Measurements from ENCODE around the gene KCNJ1.

- TF ChIP-seq CTCF (conservative IDR thresholded peaks at IDR 0.05; ENCODE audit: low read depth in 2 of 2) (no peak), EZH2phosphoT487 (IDR thresholded peaks at IDR 0.05; ENCODE audit: unreplicated experiment) (no peak), POLR2AphosphoS5 (IDR thresholded peaks at IDR 0.05; ENCODE audit: low read depth) (no peak), EZH2 (IDR thresholded peaks at IDR 0.05; ENCODE audit: low read depth, unreplicated experiment) (no peak), REST (IDR thresholded peaks at IDR 0.05; ENCODE audit: unreplicated experiment) (no peak)
Measured at GRCh38 chr11:128860571-128861361, 6.3 kb downstream of the KCNJ1 start.

All from GM23338 (cell line).